SK-N-SH (cell line): ENCODE results near the gene AUTS2. TPM values are rescaled to one million over a fixed set of nuclear protein-coding genes. Genes with fewer than 3 reads are reported as not detected.

Source experiments
- CTCF ChIA-PET: fragments of 300-600, 350-600 bp; formaldehyde crosslinking; extraction: SDS; loops from one replicate; lab custom pipeline; 2021; lab: Yijun Ruan, JAX
- POLR2A ChIA-PET: fragments of 350-600 bp; sonication (Branson Sonifier 250); formaldehyde crosslinking; extraction: SDS; loops from one replicate; lab custom pipeline; 2020; ENCODE audit warnings: antibody characterized with exemption, inconsistent platforms; lab: Yijun Ruan, JAX
- DNase-seq: peaks from one replicate; pipeline ENCODE4 v3.0.0; 2012
- H2AFZ ChIP-seq: fragments of 200-600 bp; sonication (generic); 2 replicates; pipeline ENCODE4 v1.8.1; 2016; ENCODE audit warnings: antibody characterized with exemption, mild to moderate bottlenecking, low read depth
- H3F3A ChIP-seq: fragments of 200-600 bp; sonication (generic); replicated peaks from 2 replicates; pipeline ENCODE3; 2016; ENCODE audit warnings: antibody characterized with exemption, mild to moderate bottlenecking; ENCODE audit not compliant: insufficient read depth
- H3K27ac ChIP-seq, 2 experiments: fragments of 200-500 bp in 1 of 2; fragments of 200-600 bp in 1 of 2; sonication (Bioruptor generic) in 1 of 2; sonication (generic), shearing (Covaris generic) in 1 of 2; 2 replicates each; pipeline versions ENCODE4 v1.5.1 to v1.6.1; 2014 to 2016; ENCODE audit warnings: low read depth in 2 of 2, inconsistent platforms in 1 of 2, low read length in 1 of 2, mild to moderate bottlenecking in 1 of 2, mixed read lengths in 1 of 2
- H3K27me3 ChIP-seq: fragments of 200-600 bp; sonication (generic), shearing (Covaris generic); 2 replicates; pipeline ENCODE4 v1.6.1; 2016; ENCODE audit warnings: mixed run types; ENCODE audit not compliant: insufficient read depth
- H3K36me3 ChIP-seq, 2 experiments: fragments of 200-500 bp in 1 of 2; fragments of 200-600 bp in 1 of 2; sonication (Bioruptor generic) in 1 of 2; sonication (generic) in 1 of 2; replicated peaks in 1 of 2; 2 replicates each; pipeline versions ENCODE3 to v1.5.1; 2014 to 2016; ENCODE audit warnings: low read length in 1 of 2, mild to moderate bottlenecking in 1 of 2; ENCODE audit not compliant: insufficient read depth in 2 of 2, control insufficient read depth in 1 of 2
- H3K4me1 ChIP-seq, 2 experiments: fragments of 200-500 bp in 1 of 2; fragments of 200-600 bp in 1 of 2; sonication (Bioruptor generic) in 1 of 2; sonication (generic), shearing (Covaris generic) in 1 of 2; 2 replicates each; pipeline versions ENCODE4 v1.5.1 to v1.6.1; 2014 to 2016; ENCODE audit warnings: low read depth in 1 of 2, low read length in 1 of 2, mixed run types in 1 of 2; ENCODE audit not compliant: insufficient read depth in 2 of 2, control insufficient read depth in 1 of 2
- H3K4me2 ChIP-seq: fragments of 200-600 bp; sonication (generic), shearing (Covaris generic); 2 replicates; pipeline ENCODE4 v1.6.1; 2017; ENCODE audit warnings: mixed run types
- H3K4me3 ChIP-seq, 2 experiments: fragments of 200-500 bp in 1 of 2; fragments of 200-600 bp in 1 of 2; sonication (Bioruptor generic) in 1 of 2; sonication (generic), shearing (Covaris generic) in 1 of 2; 2 replicates each; pipeline versions ENCODE4 v1.5.1 to v1.8.1; 2014 to 2016; ENCODE audit warnings: low read depth in 2 of 2, inconsistent platforms in 1 of 2, low read length in 1 of 2, mild to moderate bottlenecking in 1 of 2, mixed read lengths in 1 of 2, moderate library complexity in 1 of 2
- H3K79me2 ChIP-seq: fragments of 200-600 bp; sonication (generic); 2 replicates; pipeline ENCODE4 v1.8.1; 2017; ENCODE audit warnings: mild to moderate bottlenecking; ENCODE audit not compliant: insufficient read depth
- H3K9ac ChIP-seq: fragments of 200-600 bp; sonication (generic); 2 replicates; pipeline ENCODE4 v1.6.1; 2017; ENCODE audit warnings: mixed run types
- H3K9me2 ChIP-seq: fragments of 200-600 bp; sonication (generic); 2 replicates; pipeline ENCODE4 v1.6.1; 2017; ENCODE audit warnings: mixed run types
- H3K9me3 ChIP-seq: fragments of 200-600 bp; sonication (generic); 2 replicates; pipeline ENCODE4 v1.6.1; 2017; ENCODE audit warnings: mixed run types, mild to moderate bottlenecking, moderate library complexity
- H4K20me1 ChIP-seq: fragments of 200-600 bp; sonication (generic); 2 replicates; pipeline ENCODE4 v1.6.1; 2017; ENCODE audit warnings: mild to moderate bottlenecking, mixed run types; ENCODE audit not compliant: insufficient read depth
- CHD2 ChIP-seq: fragments of 150-350 bp; IDR thresholded peaks from 2 replicates; pipeline ENCODE4 v1.6.1; 2018; ENCODE audit warnings: low read length; ENCODE audit not compliant: partially characterized antibody
- CTCF ChIP-seq: fragments of 200-600 bp; sonication (generic); IDR thresholded peaks from 2 replicates; pipeline ENCODE4 v1.6.1; 2017; ENCODE audit warnings: antibody characterized with exemption, mild to moderate bottlenecking, moderate library complexity
- ELF1 ChIP-seq: IDR thresholded peaks from 2 replicates; pipeline ENCODE4 v1.4.0; 2012
- JUND ChIP-seq: IDR thresholded peaks from 2 replicates; pipeline ENCODE4 v1.4.0; 2012
- RCOR1 ChIP-seq: fragments of 150-350 bp; IDR thresholded peaks from 2 replicates; pipeline ENCODE4 v1.6.1; 2017; ENCODE audit warnings: antibody characterized with exemption, low read length
- RXRA ChIP-seq: IDR thresholded peaks from 2 replicates; pipeline ENCODE4 v1.4.0; 2012; ENCODE audit warnings: low read depth, mild to moderate bottlenecking, borderline replicate concordance
- YY1 ChIP-seq: IDR thresholded peaks from 2 replicates; pipeline ENCODE4 v1.4.0; 2012; ENCODE audit warnings: low read depth, mild to moderate bottlenecking
- WGBS: methylation state at CpG from one replicate; pipeline ENCODE4 v1.1.6; 2017; ENCODE audit warnings: low lambda C conversion rate; 5-methylcytosine and 5-hydroxymethylcytosine counted together
- polyA plus RNA-seq, 3 experiments: library from polyadenylated mRNA; depleted of rRNA; stranded (reverse); fragments of >200 nt; gene quantifications; 2 replicates each; pipeline ENCODE4 v1.2.3, GENCODE V29; 2012
- TF ChIP-seq, protein P1 (sequence below): fragments of 150-350 bp; IDR thresholded peaks from 2 replicates; pipeline ENCODE4 v1.6.1; 2016; ENCODE audit warnings: mild to moderate bottlenecking, low read depth, low read length

Gene AUTS2
- polyA plus RNA-seq, 1 of the 3 experiments (the other 2 are of a cell fraction) = 15.6 TPM

DNA sequence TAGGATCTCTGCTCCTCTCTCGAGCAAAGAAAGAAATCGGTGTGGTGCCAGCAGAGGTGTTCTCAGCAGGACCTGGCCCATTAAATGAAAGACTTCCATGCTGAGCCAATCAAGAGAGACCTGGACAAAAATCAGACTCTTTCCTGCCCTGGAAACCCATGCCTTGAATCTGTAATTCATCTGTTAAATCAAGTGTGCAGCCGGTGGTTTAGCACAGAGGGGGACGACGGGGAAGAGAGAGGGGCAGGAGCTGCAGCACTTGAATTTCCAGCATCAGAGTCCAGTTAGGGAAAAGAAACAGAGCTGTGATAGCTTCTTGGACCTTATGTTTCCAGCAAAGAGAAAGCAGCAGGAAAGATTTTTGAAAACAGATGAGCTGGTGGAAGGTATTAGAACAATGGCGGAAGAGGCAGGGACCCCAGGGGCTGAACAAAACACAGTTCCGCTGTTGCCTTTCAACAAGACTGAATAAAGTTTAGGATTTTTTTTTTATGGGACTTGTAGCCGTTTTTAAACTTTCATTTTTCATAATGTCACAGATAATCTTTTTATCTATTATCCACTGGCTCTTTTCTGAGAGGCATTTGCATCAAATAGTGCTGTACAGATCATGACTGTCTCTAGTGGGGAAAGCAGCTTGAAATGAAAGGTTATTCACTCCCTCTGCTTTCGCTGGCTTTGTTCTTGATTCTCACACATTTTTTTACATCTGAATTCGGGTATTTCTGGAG is 990.1 kb downstream of the AUTS2 start:
- Histone ChIP-seq H3K9ac (no peak overlapping the region), H2AFZ (no peak overlapping the region), H4K20me1 (no peaks in the 10 kb centered on the region), H3K79me2 (no peaks in the 10 kb centered on the region), H3K9me2 (no peaks in the 10 kb centered on the region), H3K9me3 (no peaks in the 10 kb centered on the region), H3K27me3 (no peaks in the 10 kb centered on the region), H3K4me1 (peaks cover 0 to 24% of the 10 kb centered on the region in 2 experiments; a peak in 2 of 4 replicates), H3K4me3 (no peak overlapping the region), H3K27ac (no peak overlapping the region), H3K4me2 (no peak overlapping the region), H3F3A (peaks cover 9% of the 10 kb centered on the region), H3K36me3 (no peaks in the 10 kb centered on the region)
- POLR2A ChIA-PET = no interaction called here
- CTCF ChIA-PET = interaction anchor here (0.9 to 12.3 kb wide), 8 partner anchors 9 to 171 kb away, joined by 3 to 97 read pairs (median 4); no protein-coding TSS in a partner anchor
- TF ChIP-seq CTCF (0 out of 2 replicates have a peak, but pooled peaks have one; percentile 13), RCOR1 (no peak)
- 79% methylated on average over 10 of the region's 10 CpGs for WGBS
- no peak for DNase-seq

- WGBS = 88% methylated on average over 7 of the region's 7 CpGs
- H3K9ac ChIP-seq = no peak overlapping the region
- TF ChIP-seq JUND (no peak), RXRA (no peak), ELF1 (no peak), YY1 (no peak), CHD2 (no peak)
- TF ChIP-seq, protein P1, sequence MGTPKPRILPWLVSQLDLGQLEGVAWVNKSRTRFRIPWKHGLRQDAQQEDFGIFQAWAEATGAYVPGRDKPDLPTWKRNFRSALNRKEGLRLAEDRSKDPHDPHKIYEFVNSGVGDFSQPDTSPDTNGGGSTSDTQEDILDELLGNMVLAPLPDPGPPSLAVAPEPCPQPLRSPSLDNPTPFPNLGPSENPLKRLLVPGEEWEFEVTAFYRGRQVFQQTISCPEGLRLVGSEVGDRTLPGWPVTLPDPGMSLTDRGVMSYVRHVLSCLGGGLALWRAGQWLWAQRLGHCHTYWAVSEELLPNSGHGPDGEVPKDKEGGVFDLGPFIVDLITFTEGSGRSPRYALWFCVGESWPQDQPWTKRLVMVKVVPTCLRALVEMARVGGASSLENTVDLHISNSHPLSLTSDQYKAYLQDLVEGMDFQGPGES = no peak
- TF ChIP-seq, all 33 proteins: peak for 0
- no peak overlapping the region for H3K4me2 ChIP-seq
- H2AFZ ChIP-seq = no peak overlapping the region
- H3K27me3 ChIP-seq = no peaks in the 10 kb centered on the region
- no peaks in the 10 kb centered on the region for H3K9me2 ChIP-seq
- no peaks in the 10 kb centered on the region for H4K20me1 ChIP-seq
- no peak overlapping the region for H3K27ac ChIP-seq
- CTCF ChIA-PET = interaction anchor here (0.9 to 12.3 kb wide), 8 partner anchors 9 to 172 kb away, joined by 3 to 97 read pairs (median 4); no protein-coding TSS in a partner anchor
- H3K4me3 ChIP-seq = no peak overlapping the region
- DNase-seq = no peak
- H3K4me1 ChIP-seq = peaks cover 0 to 18% of the 10 kb centered on the region in 2 experiments; a peak in 2 of 4 replicates
- peaks cover 9% of the 10 kb centered on the region for H3F3A ChIP-seq
- H3K79me2 ChIP-seq = no peaks in the 10 kb centered on the region
- H3K9me3 ChIP-seq = no peaks in the 10 kb centered on the region
- H3K36me3 ChIP-seq = no peaks in the 10 kb centered on the region
- POLR2A ChIA-PET = no interaction called here
Measured at GRCh38 chr7:70589010-70589409, 990.7 kb downstream of the AUTS2 start.
